ENCODE data around the gene EPHA6. TPM values are rescaled to one million over a fixed set of nuclear protein-coding genes. Genes with fewer than 3 reads are reported as not detected.

Gene EPHA6
- total and polyA plus RNA-seq, 7 donors = 0.58 to 53.5 (median 45.4) TPM; not detected in 2

DNA sequence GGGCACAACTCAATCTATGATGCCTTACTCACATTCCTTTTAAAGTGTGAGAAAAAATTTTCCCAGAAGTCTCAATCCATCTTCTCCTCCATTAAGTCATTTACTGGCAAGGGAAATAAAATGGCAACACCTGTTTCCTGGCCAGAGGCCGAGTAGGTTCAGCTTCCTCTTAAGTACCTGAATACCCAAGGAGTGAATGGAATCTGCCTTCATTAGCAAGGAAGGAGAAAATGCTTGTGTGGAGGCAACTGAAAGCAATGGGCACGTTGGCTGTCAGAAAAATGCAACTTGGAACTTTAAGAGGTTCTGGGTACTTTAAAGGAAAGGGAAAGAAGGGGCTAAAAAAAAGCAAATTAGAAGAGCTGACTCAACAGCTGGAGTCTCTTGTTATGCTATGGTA is 526.5 kb downstream of the EPHA6 start:
- no peak overlapping the region for H3K4me3 ChIP-seq
- H3K27me3 ChIP-seq = no peaks in the 10 kb centered on the region
- H3K9me3 ChIP-seq = no peaks in the 10 kb centered on the region
- 37 to 44% methylated on average over 2 of the region's 2 CpGs for WGBS, 2 donors
- intact Hi-C loops (cut with DNase I) = no loop called here
- no peak overlapping the region for H3K27ac ChIP-seq
- TF ChIP-seq, protein P1, sequence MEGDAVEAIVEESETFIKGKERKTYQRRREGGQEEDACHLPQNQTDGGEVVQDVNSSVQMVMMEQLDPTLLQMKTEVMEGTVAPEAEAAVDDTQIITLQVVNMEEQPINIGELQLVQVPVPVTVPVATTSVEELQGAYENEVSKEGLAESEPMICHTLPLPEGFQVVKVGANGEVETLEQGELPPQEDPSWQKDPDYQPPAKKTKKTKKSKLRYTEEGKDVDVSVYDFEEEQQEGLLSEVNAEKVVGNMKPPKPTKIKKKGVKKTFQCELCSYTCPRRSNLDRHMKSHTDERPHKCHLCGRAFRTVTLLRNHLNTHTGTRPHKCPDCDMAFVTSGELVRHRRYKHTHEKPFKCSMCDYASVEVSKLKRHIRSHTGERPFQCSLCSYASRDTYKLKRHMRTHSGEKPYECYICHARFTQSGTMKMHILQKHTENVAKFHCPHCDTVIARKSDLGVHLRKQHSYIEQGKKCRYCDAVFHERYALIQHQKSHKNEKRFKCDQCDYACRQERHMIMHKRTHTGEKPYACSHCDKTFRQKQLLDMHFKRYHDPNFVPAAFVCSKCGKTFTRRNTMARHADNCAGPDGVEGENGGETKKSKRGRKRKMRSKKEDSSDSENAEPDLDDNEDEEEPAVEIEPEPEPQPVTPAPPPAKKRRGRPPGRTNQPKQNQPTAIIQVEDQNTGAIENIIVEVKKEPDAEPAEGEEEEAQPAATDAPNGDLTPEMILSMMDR (IDR thresholded peaks at IDR 0.05) = no peak
- TF ChIP-seq POLR2A (IDR thresholded peaks at IDR 0.05) (no peak), POLR2AphosphoS5 (IDR thresholded peaks at IDR 0.05) (no peak), EP300 (IDR thresholded peaks at IDR 0.05) (no peak)
- no peaks in the 10 kb centered on the region for H3K4me1 ChIP-seq
- DNase-seq = no peak
- no peaks in the 10 kb centered on the region for H3K36me3 ChIP-seq

- intact Hi-C loops (cut with DNase I) = no loop called here
- TF ChIP-seq, protein P1 (IDR thresholded peaks at IDR 0.05) = no peak
- no peak for TF ChIP-seq EP300 (IDR thresholded peaks at IDR 0.05)
- no peak for TF ChIP-seq POLR2AphosphoS5 (IDR thresholded peaks at IDR 0.05)
- no peak for TF ChIP-seq POLR2A (IDR thresholded peaks at IDR 0.05)
- 38 to 62% methylated on average over 1 of the region's 1 CpG for WGBS, 2 donors
Observed at GRCh38 chr3:97347780-97348179, 533.4 kb downstream of the EPHA6 start.

GRCh38 chr3:97350971-97351370 is 536.6 kb downstream of the EPHA6 start:
- Histone ChIP-seq H3K27ac (no peak overlapping the region), H3K4me1 (peaks cover 0 to 4% (median 2%) of the 10 kb centered on the region in 4 donors), H3K27me3 (no peaks in the 10 kb centered on the region), H3K4me3 (no peak overlapping the region), H3K36me3 (no peaks in the 10 kb centered on the region), H3K9me3 (no peaks in the 10 kb centered on the region)
- 85 to 88% methylated on average over 3 of the region's 3 CpGs for WGBS, 2 donors
- TF ChIP-seq POLR2A (IDR thresholded peaks at IDR 0.05) (no peak), POLR2AphosphoS5 (IDR thresholded peaks at IDR 0.05) (no peak), EP300 (IDR thresholded peaks at IDR 0.05) (no peak)
- TF ChIP-seq, protein P1 (IDR thresholded peaks at IDR 0.05) = no peak
- DNase-seq = no peak
- intact Hi-C loops (cut with DNase I) = no loop called here

More at GRCh38 chr3:97347780-97348179, 533.4 kb downstream of the EPHA6 start:
- no peak overlapping the region for H3K4me3 ChIP-seq
- no peak overlapping the region for H3K27ac ChIP-seq
- no peaks in the 10 kb centered on the region for H3K27me3 ChIP-seq
- H3K36me3 ChIP-seq = no peaks in the 10 kb centered on the region
- peaks cover 0 to 4% (median 2%) of the 10 kb centered on the region in 4 donors for H3K4me1 ChIP-seq
- no peaks in the 10 kb centered on the region for H3K9me3 ChIP-seq
- no peak for DNase-seq

DNA sequence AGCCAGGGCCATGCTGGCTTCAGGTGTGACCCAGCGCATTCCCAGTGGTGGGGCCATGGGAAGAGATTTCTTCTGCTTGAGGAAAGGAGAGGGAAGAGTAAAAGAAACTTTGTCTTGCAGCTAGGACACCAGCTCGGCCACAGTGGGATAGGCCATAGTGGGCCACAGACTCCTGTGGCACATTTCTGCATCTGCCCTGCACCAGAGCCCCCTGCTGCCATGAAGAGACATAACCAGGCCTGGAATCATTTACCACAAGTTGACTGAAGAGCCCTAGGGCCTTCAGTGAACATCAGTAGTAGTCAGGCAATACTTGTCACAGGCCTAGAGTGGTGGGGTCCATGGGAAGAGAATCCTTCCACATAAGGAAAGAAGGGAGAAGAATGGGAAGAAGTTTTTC is 538.8 kb downstream of the EPHA6 start:
- DNase-seq = no peak
- H3K4me3 ChIP-seq = no peak overlapping the region
- H3K36me3 ChIP-seq = no peaks in the 10 kb centered on the region
- no peaks in the 10 kb centered on the region for H3K27me3 ChIP-seq
- intact Hi-C loops (cut with DNase I) = no loop called here
- peaks cover 0 to 4% (median 2%) of the 10 kb centered on the region in 4 donors for H3K4me1 ChIP-seq
- H3K9me3 ChIP-seq = no peaks in the 10 kb centered on the region
- no peak overlapping the region for H3K27ac ChIP-seq
- WGBS, 2 donors = 91 to 93% methylated on average over 2 of the region's 2 CpGs
- TF ChIP-seq EP300 (IDR thresholded peaks at IDR 0.05) = no peak

DNA sequence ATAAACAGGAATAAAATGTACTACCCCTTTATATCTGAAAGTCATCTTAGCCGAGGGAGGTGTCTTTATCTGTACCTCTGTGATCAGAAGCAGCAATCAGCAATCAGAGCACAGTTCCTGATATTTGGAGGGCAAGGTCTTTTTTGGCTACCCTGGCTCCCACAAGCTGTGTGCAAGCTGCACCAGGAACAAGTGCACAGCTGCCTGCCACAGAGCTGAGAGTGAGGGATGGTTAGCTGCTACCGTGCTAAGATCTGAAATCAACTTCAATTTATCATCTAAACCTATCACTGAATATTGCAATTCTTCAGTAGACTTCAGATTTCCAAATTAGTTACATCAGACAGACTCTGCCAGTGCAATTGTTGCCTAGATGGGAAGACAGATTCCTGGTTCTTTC is 545.6 kb downstream of the EPHA6 start:
- 56 to 59% methylated on average over 2 of the region's 2 CpGs for WGBS, 2 donors
- no peaks in the 10 kb centered on the region for H3K4me1 ChIP-seq
- intact Hi-C loops (cut with DNase I) = no loop called here
- no peaks in the 10 kb centered on the region for H3K9me3 ChIP-seq
- no peak for DNase-seq
- H3K36me3 ChIP-seq = no peaks in the 10 kb centered on the region
- H3K4me3 ChIP-seq = no peak overlapping the region
- H3K27ac ChIP-seq = no peak overlapping the region
- no peaks in the 10 kb centered on the region for H3K27me3 ChIP-seq
- TF ChIP-seq, protein P1 (IDR thresholded peaks at IDR 0.05) = no peak
- TF ChIP-seq EP300 (IDR thresholded peaks at IDR 0.05) = no peak
- no peak for TF ChIP-seq POLR2A (IDR thresholded peaks at IDR 0.05)
- TF ChIP-seq POLR2AphosphoS5 (IDR thresholded peaks at IDR 0.05) = no peak
